Activated CD8-positive, alpha-beta memory T cell treated with anti-CD3 and anti-CD28 coated beads, Interleukin-2, amount 10 ng/mL, durations not matched to agents 7 days and 5 days (primary cell): ENCODE results near the gene EHD4. TPM values are rescaled to one million over a fixed set of nuclear protein-coding genes. Genes with fewer than 3 reads are reported as not detected.

ENCODE experiments used
- ATAC-seq: fragments of 150-1000 bp; cut with Tn5 transposase; one replicate; pipeline ENCODE4 v1.10.0; 2021; ENCODE audit warnings: moderate library complexity
- CTCF ChIA-PET: fragments of 350-600 bp; sonication (Branson Sonifier 250); formaldehyde crosslinking; loops from one replicate; lab custom pipeline; 2021; ENCODE audit warnings: antibody characterized with exemption; lab: Charles Lee
- DNase-seq: peaks from one replicate; pipeline ENCODE4 v3.0.0-alpha.2; 2020
- H3K27ac Mint-ChIP-seq: one replicate; pipeline ENCODE4 v1.8.0; 2021; ENCODE audit warnings: mild to moderate bottlenecking, mixed read lengths
- H3K27me3 Mint-ChIP-seq: one replicate; pipeline ENCODE4 v1.8.0; 2021; ENCODE audit warnings: mixed read lengths
- H3K36me3 Mint-ChIP-seq: one replicate; pipeline ENCODE4 v1.8.0; 2021; ENCODE audit warnings: mild to moderate bottlenecking, mixed read lengths
- H3K4me1 Mint-ChIP-seq: one replicate; pipeline ENCODE4 v1.8.0; 2021; ENCODE audit warnings: mixed read lengths
- H3K4me3 Mint-ChIP-seq: one replicate; pipeline ENCODE4 v1.8.0; 2021; ENCODE audit warnings: mild to moderate bottlenecking, moderate library complexity, mixed read lengths
- H3K9me3 Mint-ChIP-seq: one replicate; pipeline ENCODE4 v1.8.0; 2022; ENCODE audit warnings: low read depth, mixed read lengths
- total RNA-seq, 2 experiments: library from RNA; stranded (reverse); gene quantifications; one replicate each; pipeline ENCODE4 v1.2.3, GENCODE V29; 2021

EHD4 gene
- total RNA-seq, 2 experiments from 2014 or later = 15.6 to 19.8 TPM

GRCh38 chr15:41932101-41932500 lies 40.3 kb downstream of the EHD4 start:
- CTCF ChIA-PET = interaction anchor here (1.1 to 8.4 kb wide), 2 partner anchors 10 to 158 kb away, joined by 3 to 77 read pairs; partner anchors contain the start of gene MAPKBP1
- peaks cover 7% of the 10 kb centered on the region for H3K36me3 Mint-ChIP-seq
- DNase-seq = no peak
- ATAC-seq = no peak
- no peaks in the 10 kb centered on the region for H3K27me3 Mint-ChIP-seq
- H3K9me3 Mint-ChIP-seq = no peaks in the 10 kb centered on the region
- peaks cover 47% of the 10 kb centered on the region for H3K4me1 Mint-ChIP-seq
- H3K27ac Mint-ChIP-seq = no peak overlapping the region
- H3K4me3 Mint-ChIP-seq = no peak overlapping the region

- Mint-ChIP-seq H3K4me1 (peaks cover 46% of the 10 kb centered on the region), H3K4me3 (no peak overlapping the region), H3K27me3 (no peaks in the 10 kb centered on the region), H3K9me3 (no peaks in the 10 kb centered on the region), H3K36me3 (peaks cover 4% of the 10 kb centered on the region), H3K27ac (no peak overlapping the region)
- no peak for DNase-seq
- ATAC-seq = no peak
- CTCF ChIA-PET = no interaction called here
These were observed 41.5 kb downstream of the EHD4 start for GRCh38 chr15:41930867-41931222.

- no peak for DNase-seq
- H3K27me3 Mint-ChIP-seq = no peaks in the 10 kb centered on the region
- peaks cover 43% of the 10 kb centered on the region for H3K4me1 Mint-ChIP-seq
- H3K27ac Mint-ChIP-seq = no peak overlapping the region
- no peak for ATAC-seq
- H3K9me3 Mint-ChIP-seq = no peaks in the 10 kb centered on the region
- CTCF ChIA-PET = interaction anchor here (1.5 kb wide), 1 partner anchor 464 kb away, joined by 3 read pairs; no protein-coding TSS in a partner anchor
- no peak overlapping the region for H3K4me3 Mint-ChIP-seq
- peaks cover 4% of the 10 kb centered on the region for H3K36me3 Mint-ChIP-seq
These were observed 42.0 kb downstream of the EHD4 start for GRCh38 chr15:41930221-41930866.

DNA sequence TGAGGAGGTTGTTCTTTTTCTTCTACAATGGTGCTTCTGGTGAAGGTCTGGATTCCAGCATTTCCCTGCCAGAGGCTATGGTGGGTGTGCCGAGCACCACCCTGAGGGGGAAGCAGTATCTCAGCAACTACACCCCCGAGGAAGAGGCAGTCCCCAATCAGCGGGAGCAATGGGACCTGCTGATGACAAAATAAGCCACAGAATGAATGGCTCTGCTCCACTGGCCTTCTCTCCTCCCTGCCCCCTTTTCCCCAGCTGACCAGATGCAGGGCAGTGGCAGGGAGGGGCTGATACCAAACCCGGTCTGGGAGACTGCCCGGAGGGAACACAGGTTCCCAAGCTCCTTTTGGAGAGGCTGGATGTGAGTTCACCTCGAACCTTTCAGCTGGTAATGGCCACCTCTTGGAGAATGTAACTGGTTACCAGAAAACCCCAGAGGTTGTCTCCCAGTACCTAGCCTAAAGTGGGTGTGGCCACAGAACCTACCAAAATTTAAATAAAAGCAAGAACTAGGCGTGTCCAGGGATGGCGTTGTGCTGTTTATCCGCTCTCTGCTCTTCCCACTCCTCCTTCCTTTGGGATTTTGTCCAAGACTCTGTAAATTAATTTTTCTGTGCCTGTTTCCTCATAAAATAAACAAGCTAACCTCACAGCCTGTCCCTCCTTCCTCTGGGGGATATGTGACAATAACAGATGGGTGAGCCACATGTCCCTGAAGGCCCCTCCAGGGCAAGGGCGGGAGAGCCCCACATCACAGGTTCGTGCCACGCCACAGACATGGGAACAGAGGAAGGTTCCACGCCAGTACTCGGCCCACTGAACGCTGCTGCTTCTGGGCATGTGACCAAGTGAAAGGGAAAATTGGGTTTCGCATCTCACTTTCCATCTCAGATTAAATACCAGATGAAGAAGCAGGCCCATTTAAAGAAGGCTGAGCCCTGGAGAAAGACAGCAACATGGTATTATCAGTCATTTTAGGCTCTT lies 43.4 kb downstream of the EHD4 start:
- ATAC-seq (no peak), DNase-seq (no peak)
- peaks cover 35% of the 10 kb centered on the region for H3K4me1 Mint-ChIP-seq
- no peaks in the 10 kb centered on the region for H3K27me3 Mint-ChIP-seq
- CTCF ChIA-PET = interaction anchor here (1.5 kb wide), 1 partner anchor 463 kb away, joined by 3 read pairs; no protein-coding TSS in a partner anchor
- no peak overlapping the region for H3K4me3 Mint-ChIP-seq
- H3K9me3 Mint-ChIP-seq = no peaks in the 10 kb centered on the region
- H3K27ac Mint-ChIP-seq = no peak overlapping the region
- peaks cover 4% of the 10 kb centered on the region for H3K36me3 Mint-ChIP-seq

DNA sequence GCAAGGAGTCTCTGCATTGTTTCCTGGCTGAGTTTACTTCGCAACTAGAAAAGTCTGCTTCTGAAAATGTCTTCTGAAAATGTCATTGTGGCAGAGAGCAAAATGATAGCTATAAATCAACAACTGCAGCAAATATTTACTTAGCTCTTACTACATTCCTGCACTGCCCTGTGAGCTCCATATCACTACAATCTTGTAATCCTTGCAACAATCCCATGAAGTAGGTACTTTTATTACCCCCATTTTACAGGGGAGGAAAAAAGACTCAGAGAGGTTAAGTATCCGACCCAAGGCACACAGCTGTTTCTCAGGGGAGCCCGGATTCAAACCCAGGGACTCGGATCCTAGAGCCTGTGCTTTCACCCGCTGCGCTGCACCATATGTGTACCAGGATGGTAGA lies 44.3 kb downstream of the EHD4 start:
- H3K4me1 Mint-ChIP-seq = peaks cover 33% of the 10 kb centered on the region
- no peak overlapping the region for H3K27ac Mint-ChIP-seq
- CTCF ChIA-PET = interaction anchor here (0.6 kb wide), 1 partner anchor 23 kb away, joined by 4 read pairs; no protein-coding TSS in a partner anchor

GRCh38 chr15:41927536-41927935 lies 44.8 kb downstream of the EHD4 start:
- CTCF ChIA-PET = interaction anchor here (0.6 to 1.5 kb wide), 2 partner anchors 23 kb away, joined by 4 read pairs; no protein-coding TSS in a partner anchor
- no peak for ATAC-seq
- no peaks in the 10 kb centered on the region for H3K9me3 Mint-ChIP-seq

More for the DNA sequence above, 44.3 kb downstream of the EHD4 start:
- ATAC-seq = no peak
- Mint-ChIP-seq H3K4me3 (no peak overlapping the region), H3K27me3 (no peaks in the 10 kb centered on the region), H3K36me3 (peaks cover 4% of the 10 kb centered on the region), H3K9me3 (no peaks in the 10 kb centered on the region)
- DNase-seq = no peak

DNA sequence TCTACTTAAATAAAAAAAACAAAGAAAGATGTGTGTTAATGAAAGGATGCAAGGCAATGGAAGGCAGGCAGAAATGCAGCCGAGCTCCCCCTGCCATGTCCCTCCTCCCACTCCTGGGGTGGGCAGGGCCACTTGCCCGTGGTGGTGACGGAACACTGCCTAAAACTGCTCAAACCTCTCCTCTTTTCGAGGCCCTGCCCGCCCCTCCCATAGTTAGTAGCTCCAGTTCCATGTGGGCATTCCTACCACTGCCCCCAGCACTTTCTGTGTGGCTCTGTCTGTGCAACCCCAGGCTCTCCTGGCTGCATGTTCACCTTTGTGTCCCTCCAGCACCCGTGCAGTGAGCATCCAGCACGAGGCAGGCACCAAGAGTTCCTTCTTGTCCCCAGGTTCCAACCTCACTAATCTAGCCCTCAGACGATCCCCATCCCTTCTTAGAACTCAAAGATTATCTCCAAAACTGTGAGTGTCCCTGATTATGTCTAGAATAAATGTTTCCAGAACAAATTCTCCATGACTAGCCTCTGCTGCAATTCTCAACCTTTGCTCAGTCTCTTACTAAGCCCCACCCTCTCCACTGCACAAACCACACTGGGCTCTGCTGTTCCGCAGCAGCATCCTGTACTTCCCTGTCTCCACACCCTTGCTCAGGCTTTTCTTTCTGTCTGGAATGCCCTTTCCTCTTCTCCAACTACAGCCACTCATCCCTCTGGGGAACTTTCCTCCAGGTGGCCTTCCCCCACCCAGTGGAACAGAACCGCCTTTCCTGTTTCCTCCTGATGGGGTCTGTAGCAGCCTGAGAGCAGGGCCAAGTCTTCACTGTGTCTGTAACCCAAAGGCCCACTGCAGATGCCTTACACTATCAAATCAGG lies 45.9 kb downstream of the EHD4 start:
- H3K27ac Mint-ChIP-seq = peak overlapping the region; percentile 67
- no peaks in the 10 kb centered on the region for H3K9me3 Mint-ChIP-seq
- ATAC-seq (peak; percentile 72), DNase-seq (no peak)
- H3K4me3 Mint-ChIP-seq = no peak overlapping the region
- H3K4me1 Mint-ChIP-seq = peaks cover 28% of the 10 kb centered on the region
- no peaks in the 10 kb centered on the region for H3K36me3 Mint-ChIP-seq
- CTCF ChIA-PET = interaction anchor here (0.8 to 1.5 kb wide), 2 partner anchors 22 to 31 kb away, joined by 3 to 4 read pairs; no protein-coding TSS in a partner anchor
- no peaks in the 10 kb centered on the region for H3K27me3 Mint-ChIP-seq

More at GRCh38 chr15:41927536-41927935, 44.8 kb downstream of the EHD4 start:
- Mint-ChIP-seq H3K36me3 (peaks cover 4% of the 10 kb centered on the region), H3K4me1 (peaks cover 32% of the 10 kb centered on the region), H3K27me3 (no peaks in the 10 kb centered on the region), H3K4me3 (no peak overlapping the region), H3K27ac (no peak overlapping the region)
- no peak for DNase-seq

- ATAC-seq = no peak
- no peaks in the 10 kb centered on the region for H3K36me3 Mint-ChIP-seq
- no peak overlapping the region for H3K27ac Mint-ChIP-seq
- no peaks in the 10 kb centered on the region for H3K27me3 Mint-ChIP-seq
- no peaks in the 10 kb centered on the region for H3K9me3 Mint-ChIP-seq
- no peak for DNase-seq
- CTCF ChIA-PET = interaction anchor here (0.7 to 2.3 kb wide), 2 partner anchors 20 to 134 kb away, joined by 3 to 6 read pairs; no protein-coding TSS in a partner anchor
- peaks cover 28% of the 10 kb centered on the region for H3K4me1 Mint-ChIP-seq
- H3K4me3 Mint-ChIP-seq = no peak overlapping the region
These were observed 47.2 kb downstream of the EHD4 start for GRCh38 chr15:41925086-41925608.

DNA sequence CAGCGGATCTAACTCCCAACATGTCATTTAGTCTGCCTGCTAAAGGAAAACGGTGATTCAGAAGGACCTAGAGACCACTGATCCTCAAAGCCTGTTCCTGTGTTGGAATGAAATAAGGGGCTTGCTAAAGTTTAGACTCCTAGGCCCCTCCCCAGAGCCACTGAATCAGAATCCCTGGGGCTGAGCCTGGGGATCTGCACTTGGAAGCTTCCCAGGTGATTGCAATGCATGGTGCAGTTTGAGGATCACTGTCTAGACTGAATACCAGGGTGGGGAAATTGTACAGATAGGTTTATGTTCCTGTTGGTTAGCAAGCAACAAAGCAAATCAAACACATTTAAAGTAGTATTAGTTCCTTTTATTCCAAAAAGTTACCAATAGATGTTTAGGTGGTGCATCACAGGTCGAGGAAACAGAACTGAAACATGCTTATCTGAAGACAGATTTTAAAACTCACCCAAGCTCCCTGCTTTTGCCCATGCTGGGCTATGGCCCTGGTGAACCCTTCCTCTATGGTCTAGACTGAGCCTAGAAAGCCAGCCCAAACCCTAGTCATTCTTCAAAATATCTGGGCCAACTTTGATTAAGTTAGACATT lies 48.9 kb downstream of the EHD4 start:
- no peak for DNase-seq
- Mint-ChIP-seq H3K27ac (no peak overlapping the region), H3K36me3 (peaks cover 4% of the 10 kb centered on the region), H3K27me3 (no peaks in the 10 kb centered on the region), H3K4me1 (peaks cover 26% of the 10 kb centered on the region), H3K4me3 (no peak overlapping the region), H3K9me3 (no peaks in the 10 kb centered on the region)
- no peak for ATAC-seq
- CTCF ChIA-PET = interaction anchor here (1.1 to 2.3 kb wide), 3 partner anchors 13 to 151 kb away, joined by 3 to 6 read pairs (median 4); no protein-coding TSS in a partner anchor

GRCh38 chr15:41922353-41922752 lies 50.0 kb downstream of the EHD4 start:
- Mint-ChIP-seq H3K9me3 (no peaks in the 10 kb centered on the region), H3K27ac (no peak overlapping the region), H3K27me3 (no peaks in the 10 kb centered on the region), H3K36me3 (peaks cover 4% of the 10 kb centered on the region), H3K4me3 (no peak overlapping the region), H3K4me1 (peaks cover 27% of the 10 kb centered on the region)
- CTCF ChIA-PET = interaction anchor here (0.9 to 1.0 kb wide), 2 partner anchors 17 to 149 kb away, joined by 3 read pairs; no protein-coding TSS in a partner anchor
- DNase-seq = no peak
- no peak for ATAC-seq

- no peak for ATAC-seq
- Mint-ChIP-seq H3K4me1 (peaks cover 21% of the 10 kb centered on the region), H3K4me3 (no peak overlapping the region), H3K27me3 (no peaks in the 10 kb centered on the region), H3K27ac (no peak overlapping the region), H3K9me3 (no peaks in the 10 kb centered on the region), H3K36me3 (peaks cover 4% of the 10 kb centered on the region)
- no peak for DNase-seq
- CTCF ChIA-PET = interaction anchor here (0.9 to 1.0 kb wide), 2 partner anchors 10 to 12 kb away, joined by 3 read pairs; no protein-coding TSS in a partner anchor
These were observed 50.7 kb downstream of the EHD4 start for GRCh38 chr15:41921639-41922038.

DNA sequence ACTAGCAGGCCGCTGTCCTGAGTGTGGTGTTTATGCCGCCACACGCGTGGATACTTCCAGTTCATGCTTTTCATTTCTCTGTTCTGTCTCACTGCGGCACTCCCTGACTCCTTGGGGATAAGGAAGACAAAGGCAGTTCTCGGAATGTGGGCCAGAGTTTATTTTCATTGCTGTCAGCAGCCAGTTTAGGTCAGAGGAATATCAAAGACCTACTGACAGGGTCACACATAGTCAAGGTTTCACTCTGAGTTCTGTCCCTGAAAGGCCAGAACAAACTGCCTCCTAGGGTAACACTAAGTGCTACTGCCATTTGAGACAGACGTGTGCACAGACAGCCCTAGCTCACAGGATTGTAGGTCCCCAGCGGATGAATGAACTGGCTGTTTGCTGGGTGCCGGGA lies 51.2 kb downstream of the EHD4 start:
- CTCF ChIA-PET = interaction anchor here (0.9 to 1.0 kb wide), 2 partner anchors 10 to 12 kb away, joined by 3 read pairs; no protein-coding TSS in a partner anchor
- no peak overlapping the region for H3K27ac Mint-ChIP-seq
- no peaks in the 10 kb centered on the region for H3K9me3 Mint-ChIP-seq

More for the DNA sequence above, 51.2 kb downstream of the EHD4 start:
- DNase-seq (no peak), ATAC-seq (no peak)
- H3K4me1 Mint-ChIP-seq = peaks cover 21% of the 10 kb centered on the region
- no peak overlapping the region for H3K4me3 Mint-ChIP-seq
- H3K36me3 Mint-ChIP-seq = peaks cover 8% of the 10 kb centered on the region
- H3K27me3 Mint-ChIP-seq = no peaks in the 10 kb centered on the region
